HG03025 (cell line): ENCODE measurements around the gene SLC26A2.

Source experiments
- ATAC-seq: cut with Tn5 transposase; IDR thresholded peaks from one replicate; pipeline ENCODE4 v1.9.1; 2021; ENCODE audit warnings: mild to moderate bottlenecking, moderate library complexity; ENCODE audit not compliant: unreplicated experiment, low FRiP score

The SLC26A2 gene

GRCh38 chr5:149959406-149960236 lies 937 bp upstream of the SLC26A2 start:
- ATAC-seq = no peak

GRCh38 chr5:149961186-149961685 lies 678 bp downstream of the SLC26A2 start:
- no peak for ATAC-seq

- ATAC-seq = no peak
These were observed 1.4 kb downstream of the SLC26A2 start for GRCh38 chr5:149961957-149962409.

GRCh38 chr5:149962601-149963300 lies 2.2 kb downstream of the SLC26A2 start:
- no peak for ATAC-seq

- ATAC-seq = no peak
These were observed 3.2 kb downstream of the SLC26A2 start for GRCh38 chr5:149963729-149964128.

- ATAC-seq = no peak
These were observed 6.4 kb downstream of the SLC26A2 start for GRCh38 chr5:149966946-149967345.

GRCh38 chr5:149969181-149969930 lies 8.8 kb downstream of the SLC26A2 start:
- no peak for ATAC-seq

GRCh38 chr5:149975409-149975808 lies 14.9 kb downstream of the SLC26A2 start:
- ATAC-seq = no peak

- ATAC-seq = no peak
These were observed 19.3 kb downstream of the SLC26A2 start for GRCh38 chr5:149979896-149980295.

GRCh38 chr5:149981206-149981605 lies 20.6 kb downstream of the SLC26A2 start:
- ATAC-seq = no peak

- no peak for ATAC-seq
These were observed 21.9 kb downstream of the SLC26A2 start for GRCh38 chr5:149982505-149982904.

GRCh38 chr5:149988126-149988525 lies 27.6 kb downstream of the SLC26A2 start:
- no peak for ATAC-seq

- peak; percentile 75 for ATAC-seq
These were observed 30.2 kb downstream of the SLC26A2 start for GRCh38 chr5:149990518-149991376.

- no peak for ATAC-seq
These were observed 32.9 kb downstream of the SLC26A2 start for GRCh38 chr5:149993471-149993870.

GRCh38 chr5:149995385-149996204 lies 35.0 kb downstream of the SLC26A2 start:
- ATAC-seq = no peak

GRCh38 chr5:149996205-149996890 lies 35.8 kb downstream of the SLC26A2 start:
- no peak for ATAC-seq

- no peak for ATAC-seq
These were observed 37.7 kb downstream of the SLC26A2 start for GRCh38 chr5:149998281-149998680.

- ATAC-seq = no peak
These were observed 38.8 kb downstream of the SLC26A2 start for GRCh38 chr5:149999359-149999758.

- no peak for ATAC-seq
These were observed 39.3 kb downstream of the SLC26A2 start for GRCh38 chr5:149999866-150000255.
